B cell (primary cell): ENCODE data around the gene SCUBE1. TPM values are rescaled to one million over a fixed set of nuclear protein-coding genes. Genes with fewer than 3 reads are reported as not detected.

ENCODE experiments used
- ATAC-seq: fragments of 200-7000 bp; cut with Tn5 transposase; one replicate; pipeline ENCODE4 v1.10.0; 2021; ENCODE audit warnings: low read depth, mild to moderate bottlenecking, moderate number of reproducible peaks, moderate library complexity
- CTCF ChIA-PET: fragments of 350-600 bp; sonication (Branson Sonifier 250); formaldehyde crosslinking; loops from one replicate; lab custom pipeline; 2021; ENCODE audit warnings: antibody characterized with exemption, inconsistent platforms; lab: Charles Lee
- POLR2A ChIA-PET: fragments of 350-600 bp; sonication (Branson Sonifier 250); formaldehyde crosslinking; loops from one replicate; lab custom pipeline; 2021; ENCODE audit warnings: antibody characterized with exemption; lab: Charles Lee
- DNase-seq: peaks from one replicate; pipeline ENCODE4 v3.0.0; 2013
- H2AFZ ChIP-seq: 2 replicates; pipeline ENCODE4 v1.6.1; 2012; ENCODE audit warnings: mild to moderate bottlenecking, low read depth, low read length; ENCODE audit not compliant: insufficient read depth, poor library complexity, severe bottlenecking
- H3K27ac ChIP-seq, 2 donors: 1 replicate in 1 of 2; 2 replicates in 1 of 2; pipeline ENCODE4 v1.5.1; 2012 to 2013; ENCODE audit warnings: low read length in 2 of 2, mild to moderate bottlenecking in 2 of 2, moderate library complexity in 1 of 2
- H3K27me3 ChIP-seq, 4 experiments: fragments of 200-600 bp in 1 of 4; sonication (generic) in 1 of 4; replicated peaks in 1 of 4; 1 replicate in 2 of 4; 2 replicates in 2 of 4; pipeline versions ENCODE4 v1.6.1 to v1.7.0; 2013 to 2016; ENCODE audit warnings: low read length in 3 of 4, mild to moderate bottlenecking in 2 of 4, mixed read lengths in 1 of 4, moderate library complexity in 1 of 4; ENCODE audit not compliant: insufficient read depth in 4 of 4, control insufficient read depth in 3 of 4; ENCODE audit errors: control extremely low read depth in 1 of 4
- H3K36me3 ChIP-seq, 2 experiments: replicated peaks in 1 of 2; 1 replicate in 1 of 2; 2 replicates in 1 of 2; pipeline versions ENCODE4 v1.6.1 to v1.7.1; 2013; ENCODE audit warnings: low read length in 1 of 2; ENCODE audit not compliant: insufficient read depth in 2 of 2, control insufficient read depth in 1 of 2; ENCODE audit errors: control extremely low read depth in 1 of 2, extremely low read depth in 1 of 2
- H3K4me1 ChIP-seq, 2 donors: fragments of 200-600 bp in 1 of 2; sonication (generic) in 1 of 2; 1 replicate in 1 of 2; 2 replicates in 1 of 2; pipeline versions ENCODE4 v1.5.1 to v1.6.1; 2013 to 2017; ENCODE audit warnings: low read length in 2 of 2; ENCODE audit not compliant: control insufficient read depth in 2 of 2, insufficient read depth in 2 of 2
- H3K4me2 ChIP-seq: replicated peaks from 2 replicates; pipeline ENCODE3; 2012; ENCODE audit warnings: mild to moderate bottlenecking, low read depth, low read length; ENCODE audit not compliant: poor library complexity, severe bottlenecking
- H3K4me3 ChIP-seq, 5 experiments: fragments of 200-600 bp in 1 of 5; sonication (generic) in 1 of 5; 1 replicate in 3 of 5; 2 replicates in 2 of 5; pipeline versions ENCODE4 v1.5.1 to v1.7.0; 2011 to 2016; ENCODE audit warnings: low read length in 4 of 5, mild to moderate bottlenecking in 4 of 5, low read depth in 2 of 5, control low read depth in 1 of 5, moderate library complexity in 1 of 5; ENCODE audit not compliant: insufficient read depth in 1 of 5; ENCODE audit errors: control extremely low read depth in 1 of 5, extremely low read depth in 1 of 5
- H3K79me2 ChIP-seq: fragments of 200-600 bp; sonication (generic); one replicate; pipeline ENCODE4 v1.6.0; 2016; ENCODE audit warnings: low read length; ENCODE audit not compliant: control insufficient read depth, insufficient read depth
- H3K9ac ChIP-seq: fragments of 200-600 bp; sonication (generic); 2 replicates; pipeline ENCODE4 v1.6.1; 2017; ENCODE audit warnings: mild to moderate bottlenecking, low read length, moderate library complexity
- H3K9me3 ChIP-seq, 3 donors: one replicate each; pipeline versions ENCODE4 v1.6.1 to v1.7.1; 2013; ENCODE audit warnings: low read length in 2 of 3; ENCODE audit not compliant: control insufficient read depth in 2 of 3, insufficient read depth in 1 of 3; ENCODE audit errors: control extremely low read depth in 1 of 3
- H4K20me1 ChIP-seq: 2 replicates; pipeline ENCODE4 v1.6.0; 2012; ENCODE audit warnings: mild to moderate bottlenecking, low read length; ENCODE audit not compliant: insufficient read depth, control insufficient read depth, poor library complexity, severe bottlenecking
- H3K27ac Mint-ChIP-seq: one replicate; pipeline ENCODE4 v1.8.0; 2021; ENCODE audit warnings: mixed read lengths
- H3K27me3 Mint-ChIP-seq: one replicate; pipeline ENCODE4 v1.8.0; 2021; ENCODE audit warnings: mixed read lengths
- H3K4me1 Mint-ChIP-seq: one replicate; pipeline ENCODE4 v1.8.0; 2021; ENCODE audit warnings: mixed read lengths
- H3K4me3 Mint-ChIP-seq: one replicate; pipeline ENCODE4 v1.8.0; 2021; ENCODE audit warnings: mixed read lengths
- H3K9me3 Mint-ChIP-seq: one replicate; pipeline ENCODE4 v1.8.0; 2022; ENCODE audit warnings: mixed read lengths; ENCODE audit not compliant: insufficient read depth
- CTCF ChIP-seq: fragments of 200-600 bp; IDR thresholded peaks from one replicate; pipeline ENCODE4 v1.8.0; 2022; ENCODE audit warnings: antibody characterized with exemption, mild to moderate bottlenecking
- EZH2 ChIP-seq: IDR thresholded peaks from 2 replicates; pipeline ENCODE4 v1.6.1; 2012; ENCODE audit warnings: borderline replicate concordance, low read depth, mild to moderate bottlenecking, moderate library complexity, low read length; ENCODE audit not compliant: insufficient read depth, poor library complexity, severe bottlenecking
- WGBS: methylation state at CpG from one replicate; pipeline ENCODE4 v1.1.5; 2013; ENCODE audit warnings: missing lambda C conversion rate; ENCODE audit not compliant: insufficient coverage; 5-methylcytosine and 5-hydroxymethylcytosine counted together
- intact Hi-C: fragments of 100-400 bp; cut with micrococcal nuclease; formaldehyde crosslinking; loops from one replicate; pipeline ENCODE4 v1.10.0; 2022
- polyA plus RNA-seq: library from polyadenylated mRNA; depleted of rRNA; stranded (reverse); fragments of >200 nt; gene quantifications from 2 replicates; pipeline ENCODE4 v1.2.3, GENCODE V29; 2012
- total RNA-seq, 2 donors: library from RNA; stranded (reverse); fragments of 120-200 nt in 1 of 2; gene quantifications; 1 replicate in 1 of 2; 2 replicates in 1 of 2; pipeline versions ENCODE4 v1.2.3 to v1.2.4, GENCODE V29; 2013 to 2022

Gene SCUBE1
- total and polyA plus RNA-seq, 2 donors (not counting 1 experiment from before 2014, with no cell fraction given), result not detected

GRCh38 chr22:43267332-43267980 is 75.7 kb downstream of the SCUBE1 start:
- TF ChIP-seq EZH2 (no peak), CTCF (no peak)
- Histone ChIP-seq H3K36me3 (no peaks in the 10 kb centered on the region), H3K4me2 (no peak overlapping the region), H3K4me1 (peaks cover 19 to 22% of the 10 kb centered on the region in 2 donors), H4K20me1 (no peaks in the 10 kb centered on the region), H3K9ac (no peak overlapping the region), H3K4me3 (no peak overlapping the region), H2AFZ (no peak overlapping the region), H3K27me3 (peaks cover 0 to 22% (median 1%) of the 10 kb centered on the region in 4 experiments), H3K79me2 (no peaks in the 10 kb centered on the region), H3K27ac (no peak overlapping the region), H3K9me3 (no peaks in the 10 kb centered on the region)
- CTCF ChIA-PET, result no interaction called here
- peaks cover 33% of the 10 kb centered on the region for H3K27me3 Mint-ChIP-seq
- intact Hi-C loops, result no loop called here
- H3K9me3 Mint-ChIP-seq, result no peaks in the 10 kb centered on the region
- no peak for DNase-seq
- no peak overlapping the region for H3K27ac Mint-ChIP-seq
- no peak overlapping the region for H3K4me3 Mint-ChIP-seq
- peaks cover 20% of the 10 kb centered on the region for H3K4me1 Mint-ChIP-seq
- POLR2A ChIA-PET, result no interaction called here
- 68% methylated on average over 11 of the region's 13 CpGs for WGBS
- ATAC-seq, result no peak

GRCh38 chr22:43266076-43266475 is 77.1 kb downstream of the SCUBE1 start:
- peaks cover 0 to 22% (median 1%) of the 10 kb centered on the region in 4 experiments for H3K27me3 ChIP-seq
- ChIA-PET POLR2A (no interaction called here), CTCF (interaction anchor here (1.0 kb wide), 1 partner anchor 8 kb away, joined by 4 read pairs; no protein-coding TSS in a partner anchor)
- H3K4me1 ChIP-seq, result peaks cover 19 to 22% of the 10 kb centered on the region in 2 donors
- H3K4me2 ChIP-seq, result no peak overlapping the region
- 79% methylated on average over 2 of the region's 9 CpGs for WGBS
- no peaks in the 10 kb centered on the region for H3K9me3 ChIP-seq
- no peak overlapping the region for H3K27ac ChIP-seq
- no peak overlapping the region for H2AFZ ChIP-seq
- Mint-ChIP-seq H3K9me3 (no peaks in the 10 kb centered on the region), H3K4me1 (peaks cover 20% of the 10 kb centered on the region), H3K4me3 (no peak overlapping the region), H3K27me3 (peaks cover 38% of the 10 kb centered on the region), H3K27ac (no peak overlapping the region)
- H3K4me3 ChIP-seq, result no peak overlapping the region
- H3K79me2 ChIP-seq, result no peaks in the 10 kb centered on the region
- no peaks in the 10 kb centered on the region for H3K36me3 ChIP-seq
- intact Hi-C loops, result no loop called here
- TF ChIP-seq EZH2, result no peak
- TF ChIP-seq CTCF, result no peak
- no peak for ATAC-seq
- no peak for DNase-seq
- H3K9ac ChIP-seq, result no peak overlapping the region
- H4K20me1 ChIP-seq, result no peaks in the 10 kb centered on the region
